K562 (cell line): ENCODE results near the gene CRABP2. TPM values are rescaled to one million over a fixed set of nuclear protein-coding genes. Genes with fewer than 3 reads are reported as not detected.

Experiments used
- BACH1 ChIP-seq: fragments of 200-800 bp; sonication (Bioruptor generic); IDR thresholded peaks from 2 replicates; pipeline ENCODE4 v1.6.1; 2016; ENCODE audit warnings: missing genetic modification characterization, missing compliant biosample characterization
- CBFA2T2 ChIP-seq: fragments of 450-650 bp; conservative IDR thresholded peaks from 2 replicates; pipeline ENCODE4 v1.6.1; 2017; ENCODE audit warnings: mild to moderate bottlenecking
- CBX3 ChIP-seq, 2 experiments: IDR thresholded peaks; 1 replicate in 1 of 2; 2 replicates in 1 of 2; pipeline ENCODE4 v1.6.1; 2012; ENCODE audit warnings: inconsistent platforms in 2 of 2, low read length in 2 of 2, borderline replicate concordance in 1 of 2, control low read depth in 1 of 2
- CCAR2 ChIP-seq: fragments of 200-400 bp; formaldehyde crosslinking; IDR thresholded peaks from 2 replicates; pipeline ENCODE4 v1.6.1; 2017; ENCODE audit warnings: mild to moderate bottlenecking, low read depth, low read length
- CREBBP ChIP-seq: IDR thresholded peaks from one replicate; pipeline ENCODE4 v1.6.1; 2012; ENCODE audit warnings: low read depth, mild to moderate bottlenecking, control low read depth, inconsistent platforms, low read length
- ELF2 ChIP-seq: fragments of 250-450 bp; sonication (Bioruptor Pico); IDR thresholded peaks from 2 replicates; pipeline ENCODE4 v1.5.0; 2021; ENCODE audit warnings: mild to moderate bottlenecking
- ETV6 ChIP-seq, 3 experiments: fragments of 150-350 bp in 1 of 3; sonication (generic) in 1 of 3; formaldehyde crosslinking in 1 of 3; IDR thresholded peaks; 2 replicates each; pipeline versions ENCODE4 v1.6.1 to v1.8.0; 2014 to 2022; ENCODE audit warnings: borderline replicate concordance in 2 of 3, low read depth in 2 of 3, antibody characterized with exemption in 1 of 3, low read length in 1 of 3, mild to moderate bottlenecking in 1 of 3, missing genetic modification reagents in 1 of 3
- EWSR1 ChIP-seq: fragments of 450-650 bp; IDR thresholded peaks from 2 replicates; pipeline ENCODE4 v1.6.1; 2018; ENCODE audit warnings: borderline replicate concordance, mild to moderate bottlenecking, low read depth, moderate library complexity; ENCODE audit not compliant: partially characterized antibody
- FOXK1 ChIP-seq: sonication (generic); formaldehyde crosslinking; IDR thresholded peaks from 2 replicates; pipeline ENCODE4 v1.8.0; 2022; ENCODE audit warnings: missing genetic modification reagents, mild to moderate bottlenecking, borderline replicate concordance
- L3MBTL2 ChIP-seq: fragments of 450-650 bp; IDR thresholded peaks from 2 replicates; pipeline ENCODE4 v1.6.1; 2016; ENCODE audit warnings: mild to moderate bottlenecking, moderate library complexity
- NONO ChIP-seq, 2 experiments: fragments of 200-400 bp in 1 of 2; fragments of 450-650 bp in 1 of 2; formaldehyde crosslinking in 1 of 2; IDR thresholded peaks; 2 replicates each; pipeline ENCODE4 v1.6.1; 2017; ENCODE audit warnings: low read depth in 2 of 2, mild to moderate bottlenecking in 2 of 2, moderate library complexity in 2 of 2, low read length in 1 of 2
- PHF20 ChIP-seq: fragments of 450-650 bp; IDR thresholded peaks from 2 replicates; pipeline ENCODE4 v1.6.1; 2018; ENCODE audit not compliant: partially characterized antibody
- RBFOX2 ChIP-seq: fragments of 200-400 bp; formaldehyde crosslinking; IDR thresholded peaks from 2 replicates; pipeline ENCODE4 v1.6.1; 2017; ENCODE audit warnings: low read depth, mild to moderate bottlenecking, low read length, moderate library complexity
- SIN3A ChIP-seq, 2 experiments: fragments of 150-350 bp in 1 of 2; IDR thresholded peaks; 2 replicates each; pipeline ENCODE4 v1.6.1; 2011 to 2016; ENCODE audit warnings: borderline replicate concordance in 2 of 2, low read depth in 2 of 2, low read length in 2 of 2, mild to moderate bottlenecking in 2 of 2, moderate library complexity in 2 of 2; ENCODE audit not compliant: control insufficient read depth in 1 of 2
- SIN3B ChIP-seq: fragments of 450-650 bp; IDR thresholded peaks from 2 replicates; pipeline ENCODE4 v1.6.1; 2017; ENCODE audit warnings: low read depth, mild to moderate bottlenecking, moderate library complexity
- TFAM ChIP-seq: fragments of 250-450 bp; sonication (Bioruptor Pico); conservative IDR thresholded peaks from 2 replicates; pipeline ENCODE4 v1.5.0; 2021; ENCODE audit warnings: mild to moderate bottlenecking, moderate library complexity
- ZNF143 ChIP-seq: sonication (generic); formaldehyde crosslinking; IDR thresholded peaks from 2 replicates; pipeline ENCODE4 v1.9.0; 2022; ENCODE audit warnings: mild to moderate bottlenecking, missing genetic modification reagents
- ZNF324 ChIP-seq: fragments of 250-450 bp; sonication (Bioruptor Pico); IDR thresholded peaks from 2 replicates; pipeline ENCODE4 v1.4.0; 2020; ENCODE audit warnings: mild to moderate bottlenecking
- ZNF41 ChIP-seq: fragments of 250-450 bp; sonication (Bioruptor Pico); conservative IDR thresholded peaks from 2 replicates; pipeline ENCODE4 v1.4.0; 2020; ENCODE audit warnings: mild to moderate bottlenecking
- polyA plus RNA-seq, 8 experiments: library from polyadenylated mRNA; depleted of rRNA in 4 of 8; stranded (reverse) in 5 of 8; unstranded in 3 of 8; fragments of >200 nt; fragmentation: Nextera tagmentation in 2 of 8; fragmentation: Illumina TruSeq in 1 of 8; extraction: Ambion mirVana in 2 of 8; extraction: Trizol in 1 of 8; gene quantifications; 2 replicates each; pipeline versions ENCODE4 v1.2.1 to v1.2.3, GENCODE V29; 2011 to 2014; ENCODE audit warnings: inconsistent platforms in 1 of 8, missing spikeins in 1 of 8
- total RNA-seq, 7 experiments: library from RNA; depleted of rRNA in 6 of 7; stranded (reverse); fragments of >200 nt in 6 of 7; fragmentation: Illumina TruSeq in 2 of 7; extraction: Trizol in 2 of 7; gene quantifications; 2 replicates each; pipeline versions ENCODE4 v1.2.1 to v1.2.3, GENCODE V29; 2011 to 2021; ENCODE audit warnings: low replicate concordance in 1 of 7
- TF ChIP-seq, protein P1 (sequence below), 2 experiments: fragments of 450-650 bp; IDR thresholded peaks; 2 replicates each; pipeline ENCODE4 v1.6.1; 2016
- TF ChIP-seq, protein P2 (sequence below): fragments of 450-650 bp; formaldehyde crosslinking; IDR thresholded peaks from 2 replicates; pipeline ENCODE4 v1.4.0; 2020; ENCODE audit warnings: mild to moderate bottlenecking
- TF ChIP-seq, protein P3 (sequence below): sonication (generic); formaldehyde crosslinking; IDR thresholded peaks from 2 replicates; pipeline ENCODE4 v1.8.0; 2022; ENCODE audit warnings: mild to moderate bottlenecking, missing genetic modification reagents

The CRABP2 gene
- total and polyA plus RNA-seq, 9 of the 15 experiments (the other 6 are each of a cell fraction or from before 2014, with no cell fraction given), result 0.30 to 2.5 (median 0.82) TPM

DNA sequence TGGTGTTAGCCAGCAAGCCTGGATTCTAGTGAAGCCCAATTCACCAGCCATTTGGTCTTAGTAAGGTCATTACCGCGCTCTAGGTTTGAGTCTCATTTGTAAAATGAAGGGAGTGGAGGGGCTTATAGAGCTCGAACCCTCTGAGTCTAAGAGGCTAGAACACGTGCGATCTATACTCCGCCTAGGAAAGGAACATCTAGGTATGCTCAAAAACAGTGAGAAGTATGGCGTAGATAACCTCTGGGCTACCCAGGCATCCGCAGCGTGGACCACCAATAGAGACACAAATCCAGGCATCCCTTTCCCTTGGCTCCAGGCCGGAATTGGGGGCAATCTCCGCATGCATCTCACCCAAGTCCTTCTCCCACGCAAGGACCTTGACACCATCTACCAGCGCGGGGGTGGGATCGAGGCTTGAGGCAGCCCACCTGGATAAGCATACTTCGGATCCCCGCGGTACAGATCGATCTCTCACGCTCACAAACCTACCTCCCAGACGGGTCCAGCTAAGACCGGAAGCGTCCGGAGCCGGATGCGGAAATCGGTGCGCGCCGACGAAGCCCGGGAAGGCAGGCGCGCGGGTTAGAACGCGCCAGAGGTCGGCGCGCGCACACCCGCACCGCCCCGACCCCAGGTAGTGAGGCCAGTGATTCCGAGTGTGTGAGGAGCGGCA, 22.7 kb upstream of the CRABP2 start, which contains the start of gene METTL25B (continued):
- TF ChIP-seq EWSR1 (no peak), CBFA2T2 (no peak), FOXK1 (no peak), BACH1 (tag) (no peak), ELF2 (0 out of 2 replicates have a peak, but pooled peaks have one; percentile 66), SIN3A (IDR thresholded peaks at IDR 0.05; ENCODE audit: borderline replicate concordance in 2 of 2, control insufficient read depth in 1 of 2, low read depth in 2 of 2, low read length in 2 of 2) (peak in 1 of 2 experiments; percentile 72; a peak in 2 of 4 replicates), CREBBP (no peak), CBX3 (IDR thresholded peaks at IDR 0.05; ENCODE audit: borderline replicate concordance in 1 of 2, low read length in 2 of 2) (peak in 1 of 2 experiments; percentile 59; a peak in 1 of 3 replicates), ZNF324 (CRISPR knock-in tag) (no peak), PHF20 (peak; percentile 63), TFAM (CRISPR knock-in tag) (no peak), L3MBTL2 (0 out of 2 replicates have a peak, but pooled peaks have one; percentile 8), SIN3B (peak; percentile 82), ZNF41 (no peak), NONO (IDR thresholded peaks at IDR 0.05; ENCODE audit: low read depth in 2 of 2, low read length in 1 of 2) (no peak), RBFOX2 (peak; percentile 93), CCAR2 (no peak), ETV6 (IDR thresholded peaks at IDR 0.05; ENCODE audit: borderline replicate concordance in 1 of 2, low read depth in 2 of 2, low read length in 1 of 2) (peak in 1 of 2 experiments; percentile 49; a peak in 2 of 4 replicates), ETV6 (CRISPR knock-in tag; IDR thresholded peaks at IDR 0.05; ENCODE audit: borderline replicate concordance) (no peak), ZNF143 (CRISPR knock-in tag) (no peak)
- TF ChIP-seq, protein P1, sequence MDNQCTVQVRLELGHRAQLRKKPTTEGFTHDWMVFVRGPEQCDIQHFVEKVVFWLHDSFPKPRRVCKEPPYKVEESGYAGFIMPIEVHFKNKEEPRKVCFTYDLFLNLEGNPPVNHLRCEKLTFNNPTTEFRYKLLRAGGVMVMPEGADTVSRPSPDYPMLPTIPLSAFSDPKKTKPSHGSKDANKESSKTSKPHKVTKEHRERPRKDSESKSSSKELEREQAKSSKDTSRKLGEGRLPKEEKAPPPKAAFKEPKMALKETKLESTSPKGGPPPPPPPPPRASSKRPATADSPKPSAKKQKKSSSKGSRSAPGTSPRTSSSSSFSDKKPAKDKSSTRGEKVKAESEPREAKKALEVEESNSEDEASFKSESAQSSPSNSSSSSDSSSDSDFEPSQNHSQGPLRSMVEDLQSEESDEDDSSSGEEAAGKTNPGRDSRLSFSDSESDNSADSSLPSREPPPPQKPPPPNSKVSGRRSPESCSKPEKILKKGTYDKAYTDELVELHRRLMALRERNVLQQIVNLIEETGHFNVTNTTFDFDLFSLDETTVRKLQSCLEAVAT (IDR thresholded peaks at IDR 0.05), result peak in 1 of 2 experiments; percentile 60; a peak in 1 of 4 replicates
- TF ChIP-seq, protein P2, sequence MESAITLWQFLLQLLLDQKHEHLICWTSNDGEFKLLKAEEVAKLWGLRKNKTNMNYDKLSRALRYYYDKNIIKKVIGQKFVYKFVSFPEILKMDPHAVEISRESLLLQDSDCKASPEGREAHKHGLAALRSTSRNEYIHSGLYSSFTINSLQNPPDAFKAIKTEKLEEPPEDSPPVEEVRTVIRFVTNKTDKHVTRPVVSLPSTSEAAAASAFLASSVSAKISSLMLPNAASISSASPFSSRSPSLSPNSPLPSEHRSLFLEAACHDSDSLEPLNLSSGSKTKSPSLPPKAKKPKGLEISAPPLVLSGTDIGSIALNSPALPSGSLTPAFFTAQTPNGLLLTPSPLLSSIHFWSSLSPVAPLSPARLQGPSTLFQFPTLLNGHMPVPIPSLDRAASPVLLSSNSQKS (CRISPR knock-in tag), result no peak
- TF ChIP-seq, protein P3, sequence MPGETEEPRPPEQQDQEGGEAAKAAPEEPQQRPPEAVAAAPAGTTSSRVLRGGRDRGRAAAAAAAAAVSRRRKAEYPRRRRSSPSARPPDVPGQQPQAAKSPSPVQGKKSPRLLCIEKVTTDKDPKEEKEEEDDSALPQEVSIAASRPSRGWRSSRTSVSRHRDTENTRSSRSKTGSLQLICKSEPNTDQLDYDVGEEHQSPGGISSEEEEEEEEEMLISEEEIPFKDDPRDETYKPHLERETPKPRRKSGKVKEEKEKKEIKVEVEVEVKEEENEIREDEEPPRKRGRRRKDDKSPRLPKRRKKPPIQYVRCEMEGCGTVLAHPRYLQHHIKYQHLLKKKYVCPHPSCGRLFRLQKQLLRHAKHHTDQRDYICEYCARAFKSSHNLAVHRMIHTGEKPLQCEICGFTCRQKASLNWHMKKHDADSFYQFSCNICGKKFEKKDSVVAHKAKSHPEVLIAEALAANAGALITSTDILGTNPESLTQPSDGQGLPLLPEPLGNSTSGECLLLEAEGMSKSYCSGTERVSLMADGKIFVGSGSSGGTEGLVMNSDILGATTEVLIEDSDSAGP, result 0 out of 2 replicates have a peak, but pooled peaks have one; percentile 18
